Measurements from ENCODE around the gene PPP3CB. TPM values are rescaled to one million over a fixed set of nuclear protein-coding genes. Genes with fewer than 3 reads are reported as not detected.

PPP3CB gene
- total and polyA plus RNA-seq, 2 donors (not counting 1 experiment from before 2014, with no cell fraction given) = 15.9 to 51.2 TPM

DNA sequence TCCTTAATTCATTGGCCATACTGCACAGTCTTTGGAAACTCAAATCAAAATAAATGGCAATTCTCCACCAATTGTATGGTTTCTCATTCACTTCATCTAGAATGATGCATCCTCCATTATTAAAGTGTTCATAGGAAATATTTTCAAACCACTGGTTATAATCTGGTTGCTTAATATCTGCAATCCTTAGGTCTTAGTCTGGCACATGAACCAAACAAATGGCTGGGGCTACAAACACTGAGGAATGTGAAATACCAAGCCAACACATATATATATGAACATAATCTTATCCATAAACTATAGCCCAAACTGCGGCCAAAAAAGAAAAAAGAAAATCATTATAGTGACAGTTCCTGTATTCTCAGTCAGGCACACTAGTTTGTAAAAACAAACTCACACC lies 56.8 kb downstream of the PPP3CB start:
- intact Hi-C loops (cut with micrococcal nuclease) = no loop called here
- ChIA-PET POLR2A (no interaction called here), CTCF (no interaction called here)
- Histone ChIP-seq H3K9ac (ENCODE audit: low read length) (no peak overlapping the region), H3K36me3 (replicated peaks in 1 of 2; ENCODE audit: control extremely low read depth in 1 of 2, control insufficient read depth in 1 of 2, extremely low read depth in 1 of 2, insufficient read depth in 2 of 2, low read length in 1 of 2) (peaks cover 20 to 25% of the 10 kb centered on the region in 2 experiments), H3K27me3 (replicated peaks in 1 of 4; ENCODE audit: control extremely low read depth in 1 of 4, control insufficient read depth in 3 of 4, insufficient read depth in 4 of 4, low read length in 3 of 4) (no peaks in the 10 kb centered on the region), H2AFZ (ENCODE audit: insufficient read depth, low read depth, low read length, poor library complexity, severe bottlenecking) (no peak overlapping the region), H4K20me1 (ENCODE audit: control insufficient read depth, insufficient read depth, low read length, poor library complexity, severe bottlenecking) (no peaks in the 10 kb centered on the region), H3K4me3 (ENCODE audit: control extremely low read depth in 1 of 5, extremely low read depth in 1 of 5, insufficient read depth in 1 of 5, low read depth in 2 of 5, low read length in 4 of 5) (no peak overlapping the region), H3K27ac (ENCODE audit: low read length in 2 of 2) (no peak overlapping the region), H3K4me2 (replicated peaks; ENCODE audit: low read depth, low read length, poor library complexity, severe bottlenecking) (no peak overlapping the region), H3K9me3 (ENCODE audit: control extremely low read depth in 1 of 3, control insufficient read depth in 2 of 3, insufficient read depth in 1 of 3, low read length in 2 of 3) (no peaks in the 10 kb centered on the region), H3K4me1 (ENCODE audit: control insufficient read depth in 2 of 2, insufficient read depth in 2 of 2, low read length in 2 of 2) (no peaks in the 10 kb centered on the region), H3K79me2 (ENCODE audit: control insufficient read depth, insufficient read depth, low read length) (no peaks in the 10 kb centered on the region)
- H3K4me1 Mint-ChIP-seq = no peaks in the 10 kb centered on the region
- H3K27ac Mint-ChIP-seq = no peak overlapping the region
- no peak for TF ChIP-seq CTCF (IDR thresholded peaks at IDR 0.05)
- no peak for TF ChIP-seq EZH2 (IDR thresholded peaks at IDR 0.05; ENCODE audit: borderline replicate concordance, insufficient read depth, low read depth, low read length, poor library complexity, severe bottlenecking)
- no peaks in the 10 kb centered on the region for H3K9me3 Mint-ChIP-seq (ENCODE audit: insufficient read depth)
- WGBS (ENCODE audit: insufficient coverage) = no CpG with 5 or more reads among the region's 1 CpG
- ATAC-seq (ENCODE audit: low read depth) (no peak), DNase-seq (no peak)
- no peaks in the 10 kb centered on the region for H3K27me3 Mint-ChIP-seq
- no peak overlapping the region for H3K4me3 Mint-ChIP-seq

- H3K27me3 ChIP-seq (replicated peaks in 1 of 4; ENCODE audit: control extremely low read depth in 1 of 4, control insufficient read depth in 3 of 4, insufficient read depth in 4 of 4, low read length in 3 of 4) = no peaks in the 10 kb centered on the region
These were observed 62.3 kb downstream of the PPP3CB start, which contains the start of gene MSS51 for GRCh38 chr10:73433538-73433867. MSS51 (minus strand) TSS chr10:73433561; CDS start chr10:73428284, 5,277 bp downstream.

More at GRCh38 chr10:73433538-73433867, 62.3 kb downstream of the PPP3CB start, which contains the start of gene MSS51:
- H3K9me3 ChIP-seq (ENCODE audit: control extremely low read depth in 1 of 3, control insufficient read depth in 2 of 3, insufficient read depth in 1 of 3, low read length in 2 of 3) = no peaks in the 10 kb centered on the region
- no peak within 1 kb of the TSS for H3K27ac ChIP-seq (ENCODE audit: low read length in 2 of 2)
- H3K36me3 ChIP-seq (replicated peaks in 1 of 2; ENCODE audit: control extremely low read depth in 1 of 2, control insufficient read depth in 1 of 2, extremely low read depth in 1 of 2, insufficient read depth in 2 of 2, low read length in 1 of 2) = peaks cover 8 to 9% of the 10 kb centered on the region in 2 experiments
- intact Hi-C loops (cut with micrococcal nuclease) = no loop called here
- H2AFZ ChIP-seq (ENCODE audit: insufficient read depth, low read depth, low read length, poor library complexity, severe bottlenecking) = no peak within 1 kb of the TSS
- no peak within 1 kb of the TSS for H3K9ac ChIP-seq (ENCODE audit: low read length)
- no peak within 1 kb of the TSS for H3K4me3 ChIP-seq (ENCODE audit: control extremely low read depth in 1 of 5, extremely low read depth in 1 of 5, insufficient read depth in 1 of 5, low read depth in 2 of 5, low read length in 4 of 5)
- H3K79me2 ChIP-seq (ENCODE audit: control insufficient read depth, insufficient read depth, low read length) = no peaks in the 10 kb centered on the region
- no peak within 1 kb of the TSS for H3K27ac Mint-ChIP-seq
- TF ChIP-seq CTCF (IDR thresholded peaks at IDR 0.05) (no peak), EZH2 (IDR thresholded peaks at IDR 0.05; ENCODE audit: borderline replicate concordance, insufficient read depth, low read depth, low read length, poor library complexity, severe bottlenecking) (no peak)
- no peak for ATAC-seq (ENCODE audit: low read depth)
- H3K27me3 Mint-ChIP-seq = no peaks in the 10 kb centered on the region
- no peaks in the 10 kb centered on the region for H3K4me1 Mint-ChIP-seq
- ChIA-PET CTCF (no interaction called here), POLR2A (no interaction called here)
- H3K4me1 ChIP-seq (ENCODE audit: control insufficient read depth in 2 of 2, insufficient read depth in 2 of 2, low read length in 2 of 2) = no peaks in the 10 kb centered on the region
- H3K9me3 Mint-ChIP-seq (ENCODE audit: insufficient read depth) = no peaks in the 10 kb centered on the region
- no peaks in the 10 kb centered on the region for H4K20me1 ChIP-seq (ENCODE audit: control insufficient read depth, insufficient read depth, low read length, poor library complexity, severe bottlenecking)
- DNase-seq = no peak
- H3K4me2 ChIP-seq (replicated peaks; ENCODE audit: low read depth, low read length, poor library complexity, severe bottlenecking) = no peak within 1 kb of the TSS
- no peak within 1 kb of the TSS for H3K4me3 Mint-ChIP-seq

Data from B cell (primary cell).